SK-N-SH (cell line): Measurements from ENCODE around the gene KLHL17. TPM values are rescaled to one million over a fixed set of nuclear protein-coding genes. Genes with fewer than 3 reads are reported as not detected.

ENCODE experiments used
- CTCF ChIA-PET: fragments of 300-600, 350-600 bp; formaldehyde crosslinking; extraction: SDS; loops from one replicate; lab custom pipeline; 2021; lab: Yijun Ruan, JAX
- POLR2A ChIA-PET: fragments of 350-600 bp; sonication (Branson Sonifier 250); formaldehyde crosslinking; extraction: SDS; loops from one replicate; lab custom pipeline; 2020; ENCODE audit warnings: antibody characterized with exemption, inconsistent platforms; lab: Yijun Ruan, JAX
- DNase-seq: peaks from one replicate; pipeline ENCODE4 v3.0.0; 2012
- H2AFZ ChIP-seq: fragments of 200-600 bp; sonication (generic); 2 replicates; pipeline ENCODE4 v1.8.1; 2016; ENCODE audit warnings: antibody characterized with exemption, mild to moderate bottlenecking, low read depth
- H3F3A ChIP-seq: fragments of 200-600 bp; sonication (generic); replicated peaks from 2 replicates; pipeline ENCODE3; 2016; ENCODE audit warnings: antibody characterized with exemption, mild to moderate bottlenecking; ENCODE audit not compliant: insufficient read depth
- H3K27ac ChIP-seq, 2 experiments: fragments of 200-500 bp in 1 of 2; fragments of 200-600 bp in 1 of 2; sonication (Bioruptor generic) in 1 of 2; sonication (generic), shearing (Covaris generic) in 1 of 2; 2 replicates each; pipeline versions ENCODE4 v1.5.1 to v1.6.1; 2014 to 2016; ENCODE audit warnings: low read depth in 2 of 2, inconsistent platforms in 1 of 2, low read length in 1 of 2, mild to moderate bottlenecking in 1 of 2, mixed read lengths in 1 of 2
- H3K27me3 ChIP-seq: fragments of 200-600 bp; sonication (generic), shearing (Covaris generic); 2 replicates; pipeline ENCODE4 v1.6.1; 2016; ENCODE audit warnings: mixed run types; ENCODE audit not compliant: insufficient read depth
- H3K36me3 ChIP-seq, 2 experiments: fragments of 200-500 bp in 1 of 2; fragments of 200-600 bp in 1 of 2; sonication (Bioruptor generic) in 1 of 2; sonication (generic) in 1 of 2; replicated peaks in 1 of 2; 2 replicates each; pipeline versions ENCODE3 to v1.5.1; 2014 to 2016; ENCODE audit warnings: low read length in 1 of 2, mild to moderate bottlenecking in 1 of 2; ENCODE audit not compliant: insufficient read depth in 2 of 2, control insufficient read depth in 1 of 2
- H3K4me1 ChIP-seq, 2 experiments: fragments of 200-500 bp in 1 of 2; fragments of 200-600 bp in 1 of 2; sonication (Bioruptor generic) in 1 of 2; sonication (generic), shearing (Covaris generic) in 1 of 2; 2 replicates each; pipeline versions ENCODE4 v1.5.1 to v1.6.1; 2014 to 2016; ENCODE audit warnings: low read depth in 1 of 2, low read length in 1 of 2, mixed run types in 1 of 2; ENCODE audit not compliant: insufficient read depth in 2 of 2, control insufficient read depth in 1 of 2
- H3K4me2 ChIP-seq: fragments of 200-600 bp; sonication (generic), shearing (Covaris generic); 2 replicates; pipeline ENCODE4 v1.6.1; 2017; ENCODE audit warnings: mixed run types
- H3K4me3 ChIP-seq, 2 experiments: fragments of 200-500 bp in 1 of 2; fragments of 200-600 bp in 1 of 2; sonication (Bioruptor generic) in 1 of 2; sonication (generic), shearing (Covaris generic) in 1 of 2; 2 replicates each; pipeline versions ENCODE4 v1.5.1 to v1.8.1; 2014 to 2016; ENCODE audit warnings: low read depth in 2 of 2, inconsistent platforms in 1 of 2, low read length in 1 of 2, mild to moderate bottlenecking in 1 of 2, mixed read lengths in 1 of 2, moderate library complexity in 1 of 2
- H3K79me2 ChIP-seq: fragments of 200-600 bp; sonication (generic); 2 replicates; pipeline ENCODE4 v1.8.1; 2017; ENCODE audit warnings: mild to moderate bottlenecking; ENCODE audit not compliant: insufficient read depth
- H3K9ac ChIP-seq: fragments of 200-600 bp; sonication (generic); 2 replicates; pipeline ENCODE4 v1.6.1; 2017; ENCODE audit warnings: mixed run types
- H3K9me2 ChIP-seq: fragments of 200-600 bp; sonication (generic); 2 replicates; pipeline ENCODE4 v1.6.1; 2017; ENCODE audit warnings: mixed run types
- H3K9me3 ChIP-seq: fragments of 200-600 bp; sonication (generic); 2 replicates; pipeline ENCODE4 v1.6.1; 2017; ENCODE audit warnings: mixed run types, mild to moderate bottlenecking, moderate library complexity
- H4K20me1 ChIP-seq: fragments of 200-600 bp; sonication (generic); 2 replicates; pipeline ENCODE4 v1.6.1; 2017; ENCODE audit warnings: mild to moderate bottlenecking, mixed run types; ENCODE audit not compliant: insufficient read depth
- CHD2 ChIP-seq: fragments of 150-350 bp; IDR thresholded peaks from 2 replicates; pipeline ENCODE4 v1.6.1; 2018; ENCODE audit warnings: low read length; ENCODE audit not compliant: partially characterized antibody
- ELF1 ChIP-seq: IDR thresholded peaks from 2 replicates; pipeline ENCODE4 v1.4.0; 2012
- EP300 ChIP-seq, 2 experiments: IDR thresholded peaks; 2 replicates each; pipeline versions ENCODE4 v1.4.0 to v1.6.1; 2012; ENCODE audit warnings: borderline replicate concordance in 1 of 2, low read depth in 1 of 2, low read length in 1 of 2
- GATA2 ChIP-seq: sonication (generic); formaldehyde crosslinking; IDR thresholded peaks from 2 replicates; pipeline ENCODE4 v1.5.0; 2020; ENCODE audit warnings: mild to moderate bottlenecking, missing genetic modification reagents
- IRF3 ChIP-seq: fragments of 150-350 bp; IDR thresholded peaks from 2 replicates; pipeline ENCODE4 v1.6.1; 2016; ENCODE audit warnings: mild to moderate bottlenecking, low read depth, low read length
- NRF1 ChIP-seq: IDR thresholded peaks from 2 replicates; pipeline ENCODE4 v1.6.1; 2012; ENCODE audit warnings: low read depth, mild to moderate bottlenecking, low read length
- POLR2AphosphoS5 ChIP-seq: IDR thresholded peaks from 2 replicates; pipeline ENCODE4 v1.6.1; 2012; ENCODE audit warnings: low read depth, low read length
- RCOR1 ChIP-seq: fragments of 150-350 bp; IDR thresholded peaks from 2 replicates; pipeline ENCODE4 v1.6.1; 2017; ENCODE audit warnings: antibody characterized with exemption, low read length
- REST ChIP-seq: IDR thresholded peaks from 2 replicates; pipeline ENCODE4 v1.6.1; 2012; ENCODE audit warnings: mild to moderate bottlenecking, low read depth, low read length, moderate library complexity
- RXRA ChIP-seq: IDR thresholded peaks from 2 replicates; pipeline ENCODE4 v1.4.0; 2012; ENCODE audit warnings: low read depth, mild to moderate bottlenecking, borderline replicate concordance
- SIN3A ChIP-seq: IDR thresholded peaks from 2 replicates; pipeline ENCODE4 v1.6.1; 2012; ENCODE audit warnings: low read depth, mild to moderate bottlenecking, low read length, moderate library complexity, borderline replicate concordance
- ZBTB33 ChIP-seq: IDR thresholded peaks from 2 replicates; pipeline ENCODE4 v1.4.0; 2012; ENCODE audit warnings: low read depth, borderline replicate concordance
- WGBS: methylation state at CpG from one replicate; pipeline ENCODE4 v1.1.6; 2017; ENCODE audit warnings: low lambda C conversion rate; 5-methylcytosine and 5-hydroxymethylcytosine counted together
- polyA plus RNA-seq, 3 experiments: library from polyadenylated mRNA; depleted of rRNA; stranded (reverse); fragments of >200 nt; gene quantifications; 2 replicates each; pipeline ENCODE4 v1.2.3, GENCODE V29; 2012

KLHL17 gene
- polyA plus RNA-seq, 1 of the 3 experiments (the other 2 are of a cell fraction), result 27.3 TPM

- no peaks in the 10 kb centered on the region for H3K9me2 ChIP-seq
- H3K4me3 ChIP-seq, result no peak within 1 kb of the TSS
- DNase-seq, result no peak
- peaks cover 0 to 12% of the 10 kb centered on the region in 2 experiments; a peak in 1 of 4 replicates for H3K4me1 ChIP-seq
- no peaks in the 10 kb centered on the region for H4K20me1 ChIP-seq
- no peaks in the 10 kb centered on the region for H3F3A ChIP-seq
- POLR2A ChIA-PET, result no interaction called here
- CTCF ChIA-PET, result interaction anchor here (1.0 to 9.1 kb wide), 11 partner anchors 15 to 310 kb away, joined by 3 to 246 read pairs (median 6); partner anchors contain the start of genes HES4 and ISG15
- no peak within 1 kb of the TSS for H2AFZ ChIP-seq
- no peak within 1 kb of the TSS for H3K9ac ChIP-seq
- H3K36me3 ChIP-seq, result no peaks in the 10 kb centered on the region
- no peak within 1 kb of the TSS for H3K27ac ChIP-seq
- WGBS, result no CpG with 5 or more reads among the region's 28 CpGs
- peaks cover 13% of the 10 kb centered on the region; the same call in 1 of the 2 replicates for H3K27me3 ChIP-seq
- TF ChIP-seq CHD2 (no peak), IRF3 (no peak), SIN3A (no peak), EP300 (IDR thresholded peaks at IDR 0.05; ENCODE audit: borderline replicate concordance in 1 of 2, low read depth in 1 of 2, low read length in 1 of 2) (no peak), POLR2AphosphoS5 (no peak), REST (no peak), RCOR1 (no peak), RXRA (no peak), ELF1 (no peak), ZBTB33 (no peak), NRF1 (no peak), GATA2 (CRISPR knock-in tag) (no peak)
- H3K4me2 ChIP-seq, result no peak within 1 kb of the TSS
- H3K9me3 ChIP-seq, result no peaks in the 10 kb centered on the region
- H3K79me2 ChIP-seq, result no peaks in the 10 kb centered on the region
Observed at GRCh38 chr1:981955-982558, 21.7 kb downstream of the KLHL17 start, which contains the start of gene PERM1. Gene PERM1, minus strand, starts transcription at chr1:982093. Its CDS starts 1,064 bp downstream, at chr1:981029.
